Spleen (tissue), 11 donors: ENCODE data around the gene MSL3B.

Experiments used
- DNase-seq: peaks from one replicate; pipeline ENCODE4 v3.0.0-alpha.2; 2020
- H3K27ac ChIP-seq, 8 donors: fragments of 200-600 bp; sonication (generic) in 7 of 8; 1 replicate in 4 of 8; 2 replicates in 4 of 8; pipeline versions ENCODE4 v1.5.0 to v1.8.0; 2016 to 2021; ENCODE audit warnings: inconsistent platforms in 4 of 8, mild to moderate bottlenecking in 4 of 8, moderate library complexity in 1 of 8
- H3K27me3 ChIP-seq, 7 donors: fragments of 200-600 bp; sonication (generic) in 6 of 7; replicated peaks in 1 of 7; 1 replicate in 4 of 7; 2 replicates in 3 of 7; pipeline versions ENCODE4 v1.5.0 to v1.8.0; 2016 to 2021; ENCODE audit warnings: inconsistent platforms in 3 of 7, mild to moderate bottlenecking in 1 of 7
- H3K36me3 ChIP-seq, 6 donors: fragments of 200-600 bp; sonication (generic) in 5 of 6; 1 replicate in 4 of 6; 2 replicates in 2 of 6; pipeline versions ENCODE4 v1.5.0 to v1.8.0; 2016 to 2021; ENCODE audit warnings: inconsistent platforms in 2 of 6
- H3K4me1 ChIP-seq, 6 donors: fragments of 200-600 bp; sonication (generic) in 5 of 6; 1 replicate in 3 of 6; 2 replicates in 3 of 6; pipeline versions ENCODE4 v1.5.0 to v1.8.0; 2016 to 2021; ENCODE audit warnings: inconsistent platforms in 3 of 6
- H3K4me3 ChIP-seq, 8 donors: fragments of 200-600 bp; sonication (generic) in 7 of 8; 1 replicate in 4 of 8; 2 replicates in 4 of 8; pipeline versions ENCODE4 v1.5.0 to v1.8.0; 2016 to 2021; ENCODE audit warnings: inconsistent platforms in 4 of 8, mild to moderate bottlenecking in 4 of 8, moderate library complexity in 2 of 8
- H3K9me3 ChIP-seq, 8 donors: fragments of 200-600 bp; sonication (generic) in 7 of 8; 1 replicate in 4 of 8; 2 replicates in 4 of 8; pipeline versions ENCODE4 v1.5.0 to v1.8.0; 2016 to 2021; ENCODE audit warnings: inconsistent platforms in 4 of 8
- CTCF ChIP-seq, 11 experiments: fragments of 200-600 bp in 7 of 11; fragments of 450-650 bp in 4 of 11; sonication (generic) in 4 of 11; IDR thresholded peaks in 8 of 11; conservative IDR thresholded peaks in 3 of 11; 1 replicate in 7 of 11; 2 replicates in 4 of 11; pipeline versions ENCODE4 v1.4.0 to v1.8.0; 2016 to 2021; ENCODE audit warnings: antibody characterized with exemption in 11 of 11, inconsistent platforms in 4 of 11, mild to moderate bottlenecking in 1 of 11
- POLR2A ChIP-seq, 3 donors: fragments of 450-650 bp; IDR thresholded peaks; one replicate each; pipeline ENCODE4 v1.5.1; 2017; ENCODE audit warnings: antibody characterized with exemption in 3 of 3, mild to moderate bottlenecking in 1 of 3
- POLR2AphosphoS5 ChIP-seq, 3 donors: sonication (generic); formaldehyde crosslinking; IDR thresholded peaks; one replicate each; pipeline ENCODE4 v1.5.1; 2017; ENCODE audit warnings: antibody characterized with exemption in 3 of 3
- WGBS, 5 donors: extraction: QIAGEN DNeasy Blood & Tissue Kit in 3 of 5; methylation state at CpG; one replicate each; pipeline versions ENCODE4 v1.1.5 to v1.1.7; 2013 to 2018; 5-methylcytosine and 5-hydroxymethylcytosine counted together
- intact Hi-C: fragments of 100-400 bp; cut with DNase I; formaldehyde crosslinking; loops from one replicate; pipeline ENCODE4 v1.15.0; 2023; ENCODE audit warnings: low total_unique reads
- donor health status: healthy with polysubstance abuse.
- donor health status: DM: no; HTN: no; CAD: no; lungs with moderate emphysema.
- donor health status: DM: no; HTN: no; CAD: no.
- donor health status: Bipolar disorder and iron deficiency.
- donor health status: healthy.
- donor health status: DM: no; HTN: no; CAD: no.
- donor health status: DM: yes; HTN: yes; CAD: no.

Gene MSL3B

DNA sequence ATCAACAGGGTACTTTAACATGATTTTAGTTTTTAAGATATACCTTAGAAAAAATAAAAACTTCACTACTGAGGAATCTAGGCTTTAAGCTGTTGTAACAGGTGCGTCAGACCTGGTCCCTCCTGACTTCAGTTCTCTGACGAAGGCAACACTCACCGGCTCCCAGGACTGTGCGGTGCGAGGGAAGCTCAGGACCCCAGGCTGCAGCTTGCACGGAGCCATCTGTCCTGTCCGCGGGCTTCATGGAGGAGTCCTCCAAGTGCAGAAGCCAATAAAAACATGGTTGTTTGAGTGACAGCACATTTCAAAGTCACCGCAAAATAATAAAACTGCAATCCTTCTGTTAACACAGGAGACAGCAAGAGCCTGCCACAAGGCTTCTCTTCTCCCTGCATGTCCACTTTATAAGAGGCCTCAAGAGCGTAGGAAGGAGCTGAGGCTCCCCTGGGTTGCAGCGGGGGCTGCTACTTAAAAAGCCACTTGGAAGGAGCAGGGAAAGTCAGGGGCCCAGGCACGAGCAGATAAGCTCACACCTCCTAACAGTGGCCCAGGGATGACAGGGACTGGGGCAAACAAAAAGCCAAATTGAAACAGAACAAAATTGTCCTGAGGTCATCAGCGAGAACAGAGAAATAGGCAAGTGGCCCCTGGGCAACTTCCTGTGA, 18.4 kb downstream of the MSL3B start:
- WGBS, 5 donors, result 93 to 97% (median 96%) methylated on average over 13 of the region's 13 CpGs
- no peak for DNase-seq
- Histone ChIP-seq H3K36me3 (peaks cover 0 to 60% (median 0%) of the 10 kb centered on the region in 6 donors), H3K27ac (no peak overlapping the region), H3K27me3 (peaks cover 0 to 16% (median 0%) of the 10 kb centered on the region in 7 donors), H3K4me3 (no peak overlapping the region), H3K9me3 (no peaks in the 10 kb centered on the region), H3K4me1 (peaks cover 8 to 29% (median 20%) of the 10 kb centered on the region in 6 donors)
- TF ChIP-seq POLR2A (IDR thresholded peaks at IDR 0.05), result no peak
- TF ChIP-seq POLR2AphosphoS5 (IDR thresholded peaks at IDR 0.05), result no peak
- TF ChIP-seq CTCF (IDR thresholded peaks at IDR 0.05 in 8 of 11, conservative IDR thresholded peaks at IDR 0.05 in 3 of 11), result no peak
- intact Hi-C loops, result no loop called here

DNA sequence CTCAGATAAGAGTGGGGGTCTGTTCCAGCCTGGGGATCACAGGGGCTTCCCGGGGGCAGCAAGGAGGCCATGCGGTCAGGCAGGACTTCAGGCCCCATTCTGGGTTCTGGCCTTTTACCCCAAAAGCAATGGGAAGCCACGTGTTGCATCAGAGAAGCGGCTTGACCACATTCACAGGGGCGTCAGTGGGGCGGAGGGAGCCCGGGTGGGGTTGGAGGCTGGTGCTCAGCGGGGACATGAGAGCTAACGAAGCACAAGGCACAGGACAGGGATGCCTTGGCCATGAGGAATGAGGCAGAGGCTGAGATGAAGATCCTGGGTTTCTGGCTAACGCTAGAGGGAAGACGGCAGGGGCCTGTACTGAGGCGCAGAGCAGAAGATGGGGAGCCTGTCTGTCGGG, 19.9 kb downstream of the MSL3B start:
- Histone ChIP-seq H3K27me3 (peaks cover 0 to 7% (median 0%) of the 10 kb centered on the region in 7 donors), H3K9me3 (no peaks in the 10 kb centered on the region), H3K27ac (no peak overlapping the region), H3K4me3 (no peak overlapping the region), H3K36me3 (peaks cover 0 to 75% (median 0%) of the 10 kb centered on the region in 6 donors), H3K4me1 (peaks cover 0 to 16% (median 9%) of the 10 kb centered on the region in 6 donors)
- WGBS, 5 donors, result 81 to 96% (median 90%) methylated on average over 13 of the region's 13 CpGs
- TF ChIP-seq CTCF (IDR thresholded peaks at IDR 0.05 in 8 of 11, conservative IDR thresholded peaks at IDR 0.05 in 3 of 11), result no peak
- intact Hi-C loops, result no loop called here
- DNase-seq, result no peak

DNA sequence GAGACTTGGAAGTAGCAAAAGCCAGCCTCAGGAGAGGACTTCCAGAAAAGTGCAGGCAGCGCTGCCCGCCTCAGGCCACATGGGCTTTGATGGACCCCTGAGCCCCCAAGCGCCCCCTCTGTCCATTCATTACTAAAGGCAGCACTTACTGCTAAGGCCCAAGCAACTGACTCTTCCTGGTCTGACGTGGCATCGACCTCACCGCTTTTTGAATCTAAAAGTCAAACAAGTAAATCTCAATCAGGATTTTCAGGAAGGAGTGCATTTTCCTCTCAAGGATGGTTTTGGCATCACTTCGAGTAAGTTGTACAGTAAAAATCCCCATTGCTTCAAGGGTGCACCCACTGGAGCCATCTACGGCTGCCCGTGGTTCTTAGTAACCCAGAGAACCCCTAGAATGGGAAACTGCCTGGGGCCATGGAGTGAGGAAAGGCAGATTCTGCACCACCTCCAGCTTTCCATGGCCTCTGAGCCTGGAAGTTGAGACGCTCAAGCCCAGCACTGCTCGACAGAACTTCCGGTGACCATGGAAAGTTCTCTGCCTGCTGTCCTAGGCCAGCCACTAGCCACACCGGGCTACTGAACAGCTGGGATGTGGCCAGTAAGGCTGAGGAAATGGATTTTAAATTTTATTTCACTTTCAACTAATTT, 20.8 kb downstream of the MSL3B start:
- no peak for DNase-seq
- intact Hi-C loops, result no loop called here
- Histone ChIP-seq H3K27ac (no peak overlapping the region), H3K4me3 (no peak overlapping the region), H3K9me3 (no peaks in the 10 kb centered on the region), H3K36me3 (peaks cover 0 to 84% (median 0%) of the 10 kb centered on the region in 6 donors), H3K4me1 (peaks cover 0 to 7% (median 3%) of the 10 kb centered on the region in 6 donors), H3K27me3 (peaks cover 0 to 4% (median 0%) of the 10 kb centered on the region in 7 donors)
- TF ChIP-seq POLR2A (IDR thresholded peaks at IDR 0.05), result no peak
- no peak for TF ChIP-seq POLR2AphosphoS5 (IDR thresholded peaks at IDR 0.05)
- no peak for TF ChIP-seq CTCF (IDR thresholded peaks at IDR 0.05 in 8 of 11, conservative IDR thresholded peaks at IDR 0.05 in 3 of 11)
- WGBS, 5 donors, result 93 to 98% (median 96%) methylated on average over 12 to 13 of the region's 13 CpGs
